ENCODE data around the gene XK. TPM values are rescaled to one million over a fixed set of nuclear protein-coding genes. Genes with fewer than 3 reads are reported as not detected.

Gene XK, protein sequence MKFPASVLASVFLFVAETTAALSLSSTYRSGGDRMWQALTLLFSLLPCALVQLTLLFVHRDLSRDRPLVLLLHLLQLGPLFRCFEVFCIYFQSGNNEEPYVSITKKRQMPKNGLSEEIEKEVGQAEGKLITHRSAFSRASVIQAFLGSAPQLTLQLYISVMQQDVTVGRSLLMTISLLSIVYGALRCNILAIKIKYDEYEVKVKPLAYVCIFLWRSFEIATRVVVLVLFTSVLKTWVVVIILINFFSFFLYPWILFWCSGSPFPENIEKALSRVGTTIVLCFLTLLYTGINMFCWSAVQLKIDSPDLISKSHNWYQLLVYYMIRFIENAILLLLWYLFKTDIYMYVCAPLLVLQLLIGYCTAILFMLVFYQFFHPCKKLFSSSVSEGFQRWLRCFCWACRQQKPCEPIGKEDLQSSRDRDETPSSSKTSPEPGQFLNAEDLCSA
- 0.14 TPM in 1 of 2 replicates, not detected in the other for total RNA-seq

DNA sequence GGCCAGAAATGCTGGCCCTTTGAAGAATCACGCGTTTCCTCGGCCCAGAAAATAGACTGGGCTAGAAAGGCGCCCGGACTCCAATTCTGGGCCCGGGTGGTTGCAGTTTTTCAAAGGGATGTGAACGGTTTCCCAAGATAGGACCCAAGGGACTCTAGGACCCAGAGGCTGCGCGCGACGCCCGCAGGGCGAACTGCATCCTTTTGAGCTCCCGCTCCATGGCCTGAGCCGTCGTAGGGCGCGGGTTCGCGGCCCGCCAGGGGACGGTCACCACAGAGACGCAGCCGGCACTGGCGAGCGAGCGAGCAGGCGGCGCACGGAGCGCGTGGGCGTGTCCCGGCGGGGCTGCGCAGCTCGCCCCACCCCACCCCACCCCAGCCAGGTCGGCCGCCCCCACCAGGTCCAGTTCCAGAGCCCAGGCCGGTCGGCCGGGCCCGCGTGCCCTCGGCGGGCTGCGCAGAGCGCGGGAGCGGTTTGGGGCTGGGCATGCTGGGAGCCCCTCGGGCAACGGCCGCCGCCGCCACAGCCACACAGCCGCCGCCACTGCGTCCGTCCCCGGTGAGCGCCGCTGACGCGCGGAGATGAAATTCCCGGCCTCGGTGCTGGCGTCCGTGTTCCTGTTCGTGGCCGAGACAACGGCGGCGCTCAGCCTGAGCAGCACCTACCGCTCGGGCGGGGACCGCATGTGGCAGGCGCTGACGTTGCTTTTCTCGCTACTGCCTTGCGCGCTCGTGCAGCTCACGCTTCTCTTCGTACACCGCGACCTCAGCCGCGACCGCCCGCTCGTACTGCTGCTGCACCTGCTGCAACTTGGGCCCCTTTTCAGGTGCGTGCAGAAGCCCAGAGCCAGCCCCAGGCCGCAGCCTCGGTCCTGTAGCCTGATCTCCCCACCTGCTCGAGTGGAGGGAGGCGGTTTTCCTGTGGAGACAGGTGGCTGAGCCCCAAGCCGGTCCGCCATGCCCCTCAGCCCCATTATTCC lies at the start of gene XK:
Gene XK (plus strand): TSS at position 411 of the 979 bp plus-strand sequence. CDS start 171 bp downstream, at position 582.

DNA sequence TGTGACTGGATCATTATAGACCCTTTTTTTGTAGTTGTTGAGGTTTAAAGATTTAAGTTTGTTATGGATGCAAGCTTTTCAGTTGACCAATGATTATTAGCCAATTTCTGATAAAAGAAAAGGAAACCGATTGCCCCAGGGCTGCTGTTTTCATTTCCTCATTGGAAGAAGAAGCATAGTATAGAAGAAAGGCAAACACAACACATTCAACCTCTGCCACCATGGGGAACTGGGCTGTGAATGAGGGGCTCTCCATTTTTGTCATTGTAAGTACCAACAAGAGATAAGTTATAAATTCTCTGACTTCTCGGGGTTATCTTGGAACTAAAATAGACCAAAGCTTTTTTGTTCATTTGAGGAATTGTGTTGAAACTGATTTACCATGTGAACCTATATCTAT lies 94.3 kb downstream of the XK start, which contains the start of gene CYBB:
Gene CYBB (plus strand): TSS at position 203 of the 400 bp plus-strand sequence. CDS start 19 bp downstream, at position 222.

Other genes with a start within 250 kb of the XK start
- gene LANCL3, start 114.1 kb upstream of the XK start, total RNA-seq, result 0.29 TPM in 1 of 2 replicates, not detected in the other
- gene CYBB, start 94.3 kb downstream of the XK start, total RNA-seq, result under 0.01 and 0.14 TPM in 2 replicates
- 40.0 and 108 TPM in 2 replicates for gene DYNLT3, start 161.8 kb downstream of the XK start, total RNA-seq

Data from placental pericyte (primary cell).